GM15510 (cell line): ENCODE results near the gene EXT2.

Experiments used
- POLR2A ChIP-seq: IDR thresholded peaks from 3 replicates; pipeline ENCODE4 v1.6.1; 2011; ENCODE audit warnings: borderline replicate concordance; ENCODE audit not compliant: insufficient read length; ENCODE audit errors: extremely low read depth

Gene EXT2

DNA sequence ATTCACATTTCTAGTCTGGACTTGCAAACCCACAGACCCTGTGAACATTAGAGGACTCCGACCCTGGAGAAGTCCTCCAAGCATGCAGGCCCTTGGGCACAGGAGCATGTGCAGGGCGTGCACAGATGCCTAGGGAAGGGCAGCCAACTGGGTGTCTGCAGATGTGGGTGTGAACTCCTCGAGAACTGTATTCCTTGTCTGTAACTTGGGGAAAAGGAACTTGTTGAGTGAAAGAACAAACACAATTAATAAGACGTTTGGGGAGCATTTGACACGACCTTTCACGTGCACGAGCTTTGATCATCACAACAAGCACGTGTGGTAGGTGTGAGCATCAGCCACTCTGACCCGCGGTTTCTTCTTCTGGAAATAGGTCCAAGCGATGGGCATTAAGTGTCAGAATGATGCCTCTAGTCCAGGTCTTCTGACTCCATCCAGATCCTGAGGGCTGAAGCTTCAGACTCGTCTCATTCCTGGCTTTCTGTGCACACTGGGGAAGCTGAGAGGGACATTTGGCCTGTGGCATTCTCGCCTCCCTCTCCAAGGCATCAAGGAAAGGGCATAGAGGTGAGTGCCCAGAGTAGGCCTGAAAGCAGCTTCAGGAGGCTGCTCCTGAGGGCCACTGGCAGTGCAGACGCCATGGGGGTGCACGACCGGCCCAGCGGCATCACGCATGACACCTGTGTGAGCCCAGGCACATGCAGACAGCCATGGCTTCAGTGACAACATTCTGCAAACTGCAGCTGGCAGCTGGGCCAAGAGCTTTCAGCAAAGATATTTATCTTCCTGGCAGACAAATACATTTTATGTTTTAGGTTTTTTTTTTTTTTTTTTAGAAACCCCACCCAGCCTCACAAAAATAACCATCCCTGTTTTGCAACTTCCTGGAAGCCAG is 182.0 kb downstream of the EXT2 start:
- no peak for TF ChIP-seq POLR2A

GRCh38 chr11:44279483-44279882 is 184.0 kb downstream of the EXT2 start:
- TF ChIP-seq POLR2A, result no peak

DNA sequence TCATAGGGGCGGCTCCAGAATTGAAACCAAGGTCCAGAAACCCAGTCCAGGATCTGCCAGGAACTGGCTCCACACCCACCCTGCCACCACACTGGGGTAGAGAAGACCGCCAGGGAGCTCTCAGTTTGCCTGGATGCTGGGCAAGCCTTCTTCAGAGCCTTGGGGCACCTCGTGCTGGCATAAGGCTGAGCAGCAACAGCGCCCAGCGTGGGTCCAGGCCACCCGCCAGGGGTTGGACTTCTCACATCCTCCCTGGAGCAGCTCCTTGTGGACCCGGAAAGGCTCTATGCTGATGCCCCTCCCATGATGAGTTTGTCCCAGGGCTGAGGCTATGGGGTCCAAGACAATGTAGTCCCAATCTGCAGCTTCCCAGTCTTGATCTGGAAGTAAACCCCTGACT is 184.8 kb downstream of the EXT2 start:
- no peak for TF ChIP-seq POLR2A

DNA sequence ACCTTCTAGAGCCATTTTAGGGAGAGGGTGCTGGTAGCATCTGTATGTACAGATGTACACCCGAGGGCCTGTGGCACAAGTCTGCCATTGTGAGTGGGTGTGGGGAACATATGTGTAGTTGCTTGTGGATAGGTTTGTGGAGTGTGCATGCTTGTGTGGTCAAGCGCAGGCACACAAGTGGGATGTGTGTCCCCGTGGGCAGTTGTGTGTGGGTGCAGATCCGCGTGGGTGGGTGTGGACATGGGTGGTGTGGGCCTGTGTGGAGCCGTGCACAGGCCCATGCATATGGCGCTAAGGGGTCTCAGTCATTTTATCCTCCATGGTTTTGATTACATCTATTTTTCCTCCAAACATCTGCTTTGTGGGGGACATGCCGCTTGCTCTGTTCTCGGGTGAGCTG is 185.7 kb downstream of the EXT2 start:
- TF ChIP-seq POLR2A, result no peak

DNA sequence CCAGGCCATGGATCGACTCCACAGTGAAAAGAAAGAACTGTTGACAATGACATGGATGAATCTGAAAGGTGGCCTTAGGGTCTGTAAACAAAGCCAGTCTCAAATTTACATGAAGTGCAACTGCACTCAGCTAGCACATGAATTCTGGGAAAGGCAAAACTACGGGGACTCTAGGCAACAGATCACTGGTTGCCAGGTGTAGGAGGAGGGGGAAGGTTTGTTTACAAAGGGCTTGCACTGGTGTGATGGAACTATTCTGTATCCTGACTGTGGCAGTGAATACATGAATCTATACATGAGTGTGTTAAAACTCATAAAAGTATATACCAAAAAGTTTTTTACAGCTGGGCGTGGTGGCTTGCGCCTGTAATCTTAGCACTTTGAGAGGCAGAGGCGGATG is 187.1 kb downstream of the EXT2 start:
- no peak for TF ChIP-seq POLR2A

- no peak for TF ChIP-seq POLR2A
Observed at GRCh38 chr11:44285756-44286155, 190.3 kb downstream of the EXT2 start.

DNA sequence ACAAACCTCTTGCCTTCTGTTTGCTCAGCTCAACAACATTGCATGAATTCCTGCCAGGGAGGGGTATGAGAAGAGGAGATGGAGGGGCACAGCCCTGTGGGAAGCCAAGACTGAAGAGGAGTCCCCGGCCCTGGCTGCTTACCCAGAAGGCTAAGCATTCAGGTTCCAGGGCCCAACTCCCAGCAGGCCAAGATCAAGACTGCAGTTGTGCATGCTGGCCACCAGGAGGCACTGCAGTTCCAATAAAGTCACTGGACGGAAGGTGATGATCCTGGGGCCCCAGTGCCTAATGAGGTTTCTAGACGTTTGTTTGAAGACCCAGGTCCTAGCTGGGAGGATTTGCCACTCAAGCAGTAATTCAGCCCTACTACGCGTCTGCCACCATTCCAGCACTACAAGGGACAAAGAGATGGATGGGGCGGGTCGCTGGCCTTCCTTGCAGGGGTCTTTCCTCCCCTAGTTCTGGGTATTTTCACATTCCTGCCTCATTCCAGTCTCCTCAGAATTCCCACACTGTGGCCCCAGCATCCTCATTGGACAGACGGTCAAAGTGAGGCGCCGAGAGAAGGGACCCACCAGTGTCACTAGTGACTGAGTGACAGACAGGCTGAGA is 190.9 kb downstream of the EXT2 start:
- no peak for TF ChIP-seq POLR2A

DNA sequence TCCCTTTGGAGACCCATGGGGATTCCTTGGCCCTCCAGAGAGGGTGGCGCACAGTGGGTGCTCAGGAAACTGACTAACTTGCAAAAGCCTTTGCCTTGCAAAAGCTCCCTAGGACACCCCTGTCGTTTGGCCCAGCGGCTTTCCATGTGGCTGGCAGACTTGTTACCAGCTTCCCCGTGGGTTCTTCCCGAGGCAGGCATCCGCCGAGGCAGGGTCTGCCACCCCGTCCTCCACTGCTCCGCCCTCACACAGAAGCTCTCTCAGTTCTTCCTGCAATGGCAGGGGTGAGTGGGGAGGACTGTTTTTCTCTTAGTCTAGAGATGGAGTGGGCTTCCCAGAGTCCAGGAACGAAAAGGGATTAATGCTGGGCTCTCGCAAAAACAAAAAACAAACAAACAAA is 191.4 kb downstream of the EXT2 start:
- no peak for TF ChIP-seq POLR2A

DNA sequence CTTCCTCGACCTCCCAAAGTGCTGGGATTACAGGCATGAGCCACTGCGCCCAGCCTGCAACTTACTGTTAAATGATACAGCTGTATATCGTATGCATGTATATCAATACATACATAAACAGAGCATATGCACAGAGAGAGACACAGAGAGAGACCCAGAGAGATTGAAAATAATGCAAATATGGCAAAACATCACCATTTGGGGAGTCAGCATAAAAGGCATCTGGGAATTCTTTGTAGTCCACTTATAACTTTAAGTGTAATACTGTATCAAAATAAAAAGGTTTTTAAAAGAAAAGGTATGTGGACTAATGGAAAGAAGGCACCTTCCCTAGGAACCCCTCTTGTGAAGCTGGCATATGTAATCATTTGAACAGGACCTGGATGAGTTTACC is 192.7 kb downstream of the EXT2 start:
- TF ChIP-seq POLR2A, result no peak

DNA sequence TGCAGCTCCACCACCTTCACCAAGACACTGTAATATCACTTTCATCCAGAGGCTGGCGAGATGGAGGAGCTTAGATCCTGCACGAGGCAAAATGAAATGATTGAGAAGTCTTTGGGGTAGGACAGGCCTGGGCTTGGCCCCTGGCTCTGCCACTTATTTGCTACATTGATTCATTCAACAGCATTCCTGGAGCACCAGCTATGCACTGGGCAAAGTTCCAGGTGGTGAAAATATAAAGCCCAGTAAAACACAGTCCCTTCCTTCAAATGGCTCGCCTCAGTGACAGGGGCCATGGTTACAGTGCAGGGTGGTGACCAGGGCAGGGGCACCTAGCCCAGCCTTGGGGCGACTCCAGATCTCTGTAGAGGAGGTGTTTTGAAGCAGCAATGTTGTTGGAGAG is 194.7 kb downstream of the EXT2 start:
- no peak for TF ChIP-seq POLR2A
